ENCODE measurements around the gene NR5A1.

Gene NR5A1

DNA sequence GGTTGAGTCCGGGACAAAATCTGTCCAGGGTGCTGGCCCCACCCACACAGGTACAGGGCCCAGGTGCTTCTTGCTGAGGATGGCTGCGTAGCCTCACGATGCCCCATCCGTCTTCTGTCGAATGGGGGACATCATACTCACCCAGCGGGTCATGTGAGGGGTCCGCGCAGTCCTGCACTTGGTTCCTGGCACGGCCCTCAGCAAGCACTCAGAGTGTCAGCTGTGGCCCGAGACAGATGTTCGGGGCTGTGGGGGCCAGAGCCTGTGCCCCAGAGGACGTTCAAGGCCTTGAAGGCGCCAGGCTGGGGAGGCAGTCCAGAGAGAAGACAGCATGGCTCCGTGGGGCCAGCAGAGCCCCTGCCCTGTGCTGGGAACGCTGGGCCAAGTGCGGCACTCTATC lies 27.8 kb downstream of the NR5A1 start:
- DNase-seq: no peak

DNA sequence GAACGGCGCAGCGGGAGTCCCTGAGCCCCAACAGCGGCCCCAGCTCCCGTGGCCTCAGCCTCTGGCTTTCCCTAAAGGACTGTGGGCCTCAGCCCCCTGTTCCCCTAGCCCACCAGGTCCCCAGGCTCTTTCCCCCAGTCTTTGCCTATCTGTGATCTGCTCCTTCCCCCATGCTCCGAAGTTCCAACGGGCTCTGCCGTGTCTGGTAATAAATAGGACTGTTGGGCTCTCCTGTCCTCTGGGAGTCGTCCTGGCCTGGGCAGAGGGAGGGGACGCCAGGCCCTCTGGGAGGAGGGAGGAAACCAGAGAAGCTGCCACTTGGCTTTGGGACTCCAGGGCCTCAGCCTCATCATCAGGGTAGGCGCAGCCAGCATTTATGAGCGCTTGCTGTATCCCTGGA lies 28.8 kb downstream of the NR5A1 start:
- no peak for DNase-seq

GRCh38 chr9:124477648-124478285 lies 29.4 kb downstream of the NR5A1 start:
- no peak for DNase-seq

DNA sequence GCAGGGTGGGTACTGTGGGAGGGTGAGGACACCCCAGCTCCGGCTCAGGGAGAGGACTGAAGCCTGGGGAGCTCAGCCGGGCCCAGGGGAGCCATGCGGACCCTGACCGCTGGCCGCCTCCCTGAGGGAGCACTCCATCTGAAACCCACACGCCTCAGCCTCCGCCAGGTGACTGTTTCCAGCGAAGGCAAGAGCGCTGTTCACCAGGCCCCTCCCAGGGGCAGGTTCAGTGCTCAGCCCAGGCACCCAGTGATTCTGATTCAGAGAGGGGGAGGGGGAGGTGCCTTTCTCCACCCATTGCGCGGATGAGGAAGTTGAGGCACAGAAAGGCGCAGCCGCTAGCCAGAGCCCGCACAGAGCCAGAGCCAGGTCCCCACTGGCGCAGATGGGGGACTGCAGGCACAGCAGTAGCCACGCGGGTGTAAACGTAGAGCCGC lies 30.0 kb downstream of the NR5A1 start:
- no peak for DNase-seq

DNA sequence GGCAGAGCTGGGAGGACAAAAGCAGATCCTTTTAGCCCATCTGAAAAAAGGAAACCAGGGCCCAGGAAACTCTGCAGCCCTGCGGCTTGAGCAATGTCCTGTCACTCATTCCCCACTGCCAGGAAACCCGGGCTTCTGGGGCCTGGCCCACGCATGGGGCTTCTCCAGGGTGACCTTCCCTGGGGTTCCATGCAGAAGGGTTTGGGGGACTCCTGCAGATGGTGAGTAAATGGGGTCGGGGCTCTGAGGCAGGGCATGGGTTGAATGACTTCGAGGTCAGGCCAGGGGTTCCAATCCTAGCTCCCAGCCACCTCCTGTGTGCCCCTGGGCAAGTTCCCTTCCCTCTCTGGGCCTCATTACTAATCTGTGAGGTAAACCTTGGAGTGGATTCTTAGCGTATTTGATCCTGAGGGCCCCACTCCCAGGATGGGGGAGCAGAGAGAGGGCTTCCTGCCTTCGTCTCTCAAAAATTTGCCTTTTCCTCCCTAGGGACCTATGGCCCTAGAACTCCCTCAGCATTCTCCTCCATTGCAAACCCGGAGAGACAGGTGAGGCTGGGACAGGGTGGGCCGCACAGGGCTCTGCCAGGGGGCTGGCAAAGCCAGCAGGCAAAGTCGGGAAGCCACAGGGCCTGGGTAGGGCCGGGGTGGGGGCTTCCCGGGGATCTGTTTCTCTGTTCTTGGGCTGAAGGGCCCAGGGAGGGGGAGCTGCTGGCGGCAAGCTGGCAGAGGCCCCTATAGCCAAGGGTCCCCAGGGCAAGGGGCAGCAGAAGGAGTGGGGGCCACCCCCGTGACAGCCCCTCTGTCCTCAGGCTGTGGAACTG lies 31.1 kb downstream of the NR5A1 start:
- DNase-seq: no peak

DNA sequence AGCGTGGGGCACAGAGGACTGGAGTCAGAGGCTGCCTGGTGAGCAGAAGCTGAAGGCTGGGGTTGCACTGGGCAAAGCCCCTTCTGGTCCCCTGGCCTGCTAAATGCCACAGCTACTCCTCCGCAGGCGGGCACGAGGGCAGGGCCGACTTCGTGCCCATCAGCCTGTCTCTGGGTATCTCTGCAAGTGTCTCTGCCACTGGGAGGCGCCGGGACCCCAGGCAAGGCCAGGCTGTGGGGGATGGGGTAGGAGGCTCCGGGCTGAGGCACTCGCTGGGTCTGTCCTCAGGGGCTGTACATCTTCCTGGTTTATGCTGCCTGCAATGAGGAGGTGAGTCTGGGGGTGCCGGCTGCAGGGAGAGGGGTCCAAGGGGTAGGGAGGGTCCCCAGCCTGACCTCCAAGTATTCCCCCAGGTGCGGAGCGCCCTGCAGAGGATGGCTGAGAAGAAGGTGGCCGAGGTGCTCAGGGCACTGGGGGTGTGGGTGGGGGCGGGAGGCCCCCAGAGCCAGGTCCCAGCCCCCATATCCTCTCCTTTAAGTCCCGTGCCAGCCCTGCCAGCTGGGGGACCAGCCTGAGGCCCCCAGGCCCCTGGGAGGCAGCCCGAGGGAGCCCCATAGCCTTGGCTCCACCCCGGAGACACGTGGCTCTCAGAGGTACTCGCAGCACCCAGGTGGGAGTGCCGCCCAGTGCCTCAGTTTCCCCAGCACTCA lies 31.9 kb downstream of the NR5A1 start:
- no peak for DNase-seq

DNA sequence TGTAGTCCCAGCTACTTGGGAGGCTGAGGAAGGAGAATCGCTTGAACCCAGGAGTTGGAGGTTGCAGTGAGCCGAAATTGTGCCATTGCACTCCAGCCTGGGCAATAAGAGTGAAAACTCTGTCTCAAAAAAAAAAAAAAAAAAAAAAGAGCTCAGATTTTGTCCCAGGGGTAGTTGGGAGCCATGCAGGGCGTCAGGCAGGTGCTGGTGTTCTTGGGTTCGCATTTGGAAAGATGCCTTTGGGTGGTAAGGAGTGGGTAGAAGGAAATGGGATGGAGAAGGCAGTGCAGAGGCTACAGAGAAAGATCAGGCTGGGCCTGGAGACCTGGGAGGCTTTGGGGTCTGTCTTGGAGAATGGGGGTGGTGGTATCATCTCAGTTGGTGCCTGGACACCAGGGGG lies 33.0 kb downstream of the NR5A1 start:
- no peak for DNase-seq

DNA sequence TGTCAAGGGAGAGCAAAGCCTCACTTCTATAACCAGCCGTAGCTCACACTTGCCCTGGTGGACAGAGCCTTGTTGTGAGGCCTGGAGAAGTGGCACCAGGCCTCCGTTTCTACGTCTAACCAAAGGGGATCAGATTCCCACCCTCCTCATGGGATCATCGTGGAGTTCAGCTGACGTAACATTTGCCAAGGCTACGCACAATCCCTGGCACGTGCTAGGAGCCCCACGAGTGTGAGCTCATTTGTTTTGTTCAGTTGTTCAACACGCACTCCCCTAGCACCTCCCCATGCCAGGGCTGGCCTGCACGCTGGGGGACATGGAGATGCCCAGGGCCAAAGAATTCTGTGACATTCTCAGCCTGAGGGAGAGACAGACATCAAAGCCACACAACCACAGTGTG lies 33.9 kb downstream of the NR5A1 start:
- no peak for DNase-seq

DNA sequence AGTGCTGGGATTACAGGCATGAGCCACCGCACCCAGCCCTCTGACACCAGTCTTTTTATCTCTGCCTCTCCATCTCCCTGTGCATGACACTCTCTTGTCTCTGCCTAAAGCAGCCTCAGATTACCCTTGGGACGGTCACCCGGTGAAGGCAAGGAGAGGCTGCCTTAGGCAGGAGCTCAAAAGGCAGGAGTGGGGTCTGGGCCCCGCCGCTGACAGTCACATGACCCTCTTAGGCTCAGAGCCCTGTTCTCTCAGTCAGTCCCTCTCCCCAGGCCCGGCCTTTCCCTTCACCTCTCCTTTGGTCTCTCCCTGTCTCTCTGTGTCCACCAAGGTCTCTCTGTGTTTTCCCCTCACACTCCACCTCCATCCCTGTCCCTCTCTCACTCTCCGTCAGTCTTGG lies 34.4 kb downstream of the NR5A1 start:
- no peak for DNase-seq

- no peak for DNase-seq
Measured at GRCh38 chr9:124471761-124472160, 35.4 kb downstream of the NR5A1 start.

- DNase-seq: no peak
Measured at GRCh38 chr9:124470726-124471125, 36.5 kb downstream of the NR5A1 start.

DNA sequence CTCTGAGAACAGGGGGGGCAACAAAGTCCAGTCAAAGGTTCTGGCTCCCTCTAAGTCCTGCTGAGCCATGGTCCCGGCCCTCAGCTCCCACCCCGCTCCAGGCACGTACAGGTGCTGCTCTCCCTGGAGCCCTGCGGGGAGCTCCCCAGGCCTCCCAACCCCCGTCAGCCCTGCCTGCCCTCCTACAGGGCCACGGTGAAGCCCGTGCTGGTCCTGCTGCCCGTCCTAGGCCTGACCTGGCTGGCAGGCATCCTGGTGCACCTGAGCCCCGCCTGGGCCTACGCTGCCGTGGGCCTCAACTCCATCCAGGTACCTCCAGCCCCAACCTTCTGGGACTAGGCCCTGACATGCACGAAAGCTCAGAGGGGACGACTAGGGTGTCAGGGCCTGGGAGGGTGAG lies 36.9 kb downstream of the NR5A1 start:
- DNase-seq: no peak

DNA sequence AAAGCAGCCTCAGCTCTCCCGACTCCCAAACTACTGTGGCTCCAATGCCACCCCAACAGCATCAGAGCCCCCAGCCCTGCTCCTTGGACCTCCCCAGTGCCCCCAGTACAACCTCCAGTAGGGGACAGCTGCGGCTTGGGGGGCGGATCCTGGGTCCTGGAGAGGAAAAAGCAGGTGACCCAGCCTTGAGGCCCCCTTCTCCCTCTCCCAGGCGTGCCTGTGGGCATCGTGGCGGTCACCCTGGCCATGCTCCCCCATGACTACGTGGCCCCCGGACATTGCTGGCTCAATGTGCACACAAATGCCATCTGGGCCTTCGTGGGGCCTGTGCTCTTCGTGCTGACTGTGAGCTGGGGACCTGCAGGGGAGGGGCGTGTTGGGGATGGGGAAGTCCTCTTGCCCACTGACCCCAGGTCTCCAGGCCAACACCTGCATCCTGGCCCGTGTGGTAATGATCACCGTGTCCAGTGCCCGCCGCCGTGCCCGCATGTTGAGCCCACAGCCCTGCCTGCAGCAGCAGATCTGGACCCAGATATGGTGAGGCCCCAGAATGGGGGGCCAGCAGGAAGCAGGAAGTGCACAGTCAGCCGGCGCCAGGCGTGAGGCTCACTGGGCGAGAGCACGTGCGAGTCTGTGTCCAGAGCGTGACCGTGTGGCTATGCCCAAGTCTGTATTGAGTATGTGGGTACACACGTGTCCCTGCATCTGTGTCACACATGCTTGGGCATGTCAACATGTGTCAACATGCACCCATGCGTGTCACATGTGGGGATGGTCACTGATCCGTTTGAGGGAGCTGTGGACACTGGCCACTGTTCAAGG lies 38.0 kb downstream of the NR5A1 start:
- DNase-seq: no peak

DNA sequence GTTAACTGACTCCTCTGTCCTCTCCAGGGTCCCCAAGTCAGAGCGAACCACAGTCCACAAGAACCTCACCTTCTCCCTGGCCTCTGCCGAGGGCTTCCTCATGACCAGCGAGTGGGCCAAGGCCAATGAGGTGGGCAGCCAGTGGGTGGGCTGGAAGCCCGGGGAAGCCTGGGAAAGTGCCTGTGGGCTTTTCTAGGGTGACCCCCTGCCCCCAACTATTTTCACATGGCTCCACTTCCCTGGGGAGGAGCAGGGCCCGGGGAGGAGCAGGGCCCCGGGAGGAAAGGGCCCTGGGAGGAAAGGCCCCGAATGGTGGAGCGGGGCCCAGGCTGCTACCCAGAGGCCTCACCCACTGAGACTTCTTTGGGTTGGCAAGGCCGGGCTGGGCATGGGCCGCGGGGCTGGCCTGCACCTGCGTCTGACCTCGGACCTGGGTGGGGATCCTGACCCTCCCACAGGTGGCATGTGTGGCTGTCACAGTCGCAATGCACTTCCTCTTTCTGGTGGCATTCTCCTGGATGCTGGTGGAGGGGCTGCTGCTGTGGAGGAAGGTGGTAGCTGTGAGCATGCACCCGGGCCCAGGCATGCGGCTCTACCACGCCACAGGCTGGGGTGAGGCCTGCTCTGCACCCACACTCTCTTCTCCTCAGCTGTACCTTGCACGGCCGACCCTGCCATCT lies 39.0 kb downstream of the NR5A1 start:
- DNase-seq: no peak

DNA sequence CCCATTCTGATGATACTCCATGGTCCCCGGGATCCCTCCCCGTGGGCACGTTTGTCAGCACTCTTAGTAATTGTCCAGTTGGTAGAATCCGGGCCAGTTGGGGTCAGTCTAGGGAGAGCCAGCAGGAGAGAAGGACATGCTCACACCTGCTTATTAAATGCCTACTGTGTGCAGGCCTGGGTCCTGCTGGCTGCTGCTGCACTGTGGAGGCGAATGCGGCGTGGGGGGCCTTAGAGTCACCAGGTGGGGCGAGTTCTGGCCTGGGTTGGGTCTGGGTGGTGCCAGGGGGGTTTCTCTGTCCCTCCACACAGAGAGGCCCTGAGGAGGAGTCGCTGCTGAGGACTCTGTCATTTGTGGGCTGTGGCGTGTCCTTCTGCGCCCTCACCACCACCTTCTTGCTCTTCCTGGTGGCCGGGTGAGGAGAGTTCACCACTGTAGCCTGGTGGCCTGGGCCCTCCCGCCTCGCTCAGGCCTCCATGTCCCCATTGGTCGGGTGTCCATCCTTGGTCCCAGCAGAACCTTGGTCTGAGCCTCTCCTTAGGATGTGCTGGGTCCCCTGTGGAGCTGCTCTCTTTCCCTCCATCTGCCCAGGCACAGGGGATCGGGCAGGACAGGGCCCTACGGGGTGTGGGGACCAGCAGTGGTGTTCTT lies 39.7 kb downstream of the NR5A1 start:
- no peak for DNase-seq

GRCh38 chr9:124465736-124466135 lies 41.5 kb downstream of the NR5A1 start:
- no peak for DNase-seq

GRCh38 chr9:124462739-124463138 lies 44.5 kb downstream of the NR5A1 start:
- DNase-seq: no peak

DNA sequence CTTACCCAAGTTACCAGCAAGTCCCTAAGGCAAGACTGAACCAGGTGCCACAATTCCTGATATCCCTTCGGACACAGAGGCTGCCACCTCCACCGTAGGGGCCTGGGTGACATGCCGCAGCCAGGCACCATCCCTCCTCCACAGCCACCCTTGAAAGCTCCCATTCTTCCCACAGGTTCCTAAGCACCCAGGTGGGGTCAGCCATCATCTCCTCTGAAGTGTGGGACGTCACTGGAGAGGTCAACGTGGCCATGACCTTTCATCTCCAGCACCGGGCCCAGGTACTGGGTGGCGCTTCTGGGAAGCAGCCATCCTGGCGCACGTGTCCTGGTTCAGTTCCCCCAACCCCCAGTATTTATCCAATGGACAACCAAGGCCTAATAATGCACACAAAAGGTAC lies 48.8 kb downstream of the NR5A1 start:
- DNase-seq: no peak

- DNase-seq: no peak
Measured at GRCh38 chr9:124457887-124458431, 49.2 kb downstream of the NR5A1 start.

DNA sequence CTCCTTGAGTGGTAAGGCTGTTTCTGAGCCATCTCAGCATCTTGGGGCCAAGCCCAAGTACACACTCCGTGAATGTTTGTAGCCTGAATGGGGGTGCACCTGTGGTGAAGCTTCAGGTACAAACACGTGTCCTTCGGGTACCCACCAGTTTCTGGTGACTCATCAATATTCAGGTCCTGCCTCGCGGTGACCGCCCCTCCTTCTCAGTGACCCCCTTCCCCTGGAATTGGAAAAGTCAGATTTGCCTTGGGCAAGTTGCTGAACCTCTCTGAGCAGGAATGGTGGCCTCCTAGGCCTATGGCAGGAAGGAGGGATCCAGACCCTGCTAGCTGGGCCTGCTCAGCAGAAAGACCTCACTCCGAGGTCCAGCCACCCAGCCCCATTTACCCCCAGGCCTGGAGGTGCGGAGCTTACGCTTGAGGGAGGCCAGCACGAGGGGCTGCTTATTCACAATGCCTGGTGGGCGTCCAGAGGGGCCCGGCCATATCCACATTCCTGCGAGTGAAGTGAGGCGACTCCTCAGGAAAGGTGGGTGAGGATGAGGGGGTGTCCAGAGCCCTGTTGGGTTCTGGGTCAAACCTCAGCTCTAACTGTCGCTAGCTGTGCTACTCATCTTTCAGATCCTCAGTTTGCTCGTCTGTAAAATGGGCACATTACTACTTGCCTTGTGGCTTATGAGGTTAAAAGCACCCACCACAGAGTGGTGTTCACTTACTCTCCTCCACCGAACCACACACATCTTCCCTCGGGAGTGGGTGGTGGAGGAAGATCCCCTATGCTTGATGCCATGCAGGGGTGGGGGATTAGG lies 49.9 kb downstream of the NR5A1 start:
- no peak for DNase-seq

All from right hindlimb (tissue), 1 donor.